ENCODE results near the gene AXIN2.

Gene AXIN2, protein sequence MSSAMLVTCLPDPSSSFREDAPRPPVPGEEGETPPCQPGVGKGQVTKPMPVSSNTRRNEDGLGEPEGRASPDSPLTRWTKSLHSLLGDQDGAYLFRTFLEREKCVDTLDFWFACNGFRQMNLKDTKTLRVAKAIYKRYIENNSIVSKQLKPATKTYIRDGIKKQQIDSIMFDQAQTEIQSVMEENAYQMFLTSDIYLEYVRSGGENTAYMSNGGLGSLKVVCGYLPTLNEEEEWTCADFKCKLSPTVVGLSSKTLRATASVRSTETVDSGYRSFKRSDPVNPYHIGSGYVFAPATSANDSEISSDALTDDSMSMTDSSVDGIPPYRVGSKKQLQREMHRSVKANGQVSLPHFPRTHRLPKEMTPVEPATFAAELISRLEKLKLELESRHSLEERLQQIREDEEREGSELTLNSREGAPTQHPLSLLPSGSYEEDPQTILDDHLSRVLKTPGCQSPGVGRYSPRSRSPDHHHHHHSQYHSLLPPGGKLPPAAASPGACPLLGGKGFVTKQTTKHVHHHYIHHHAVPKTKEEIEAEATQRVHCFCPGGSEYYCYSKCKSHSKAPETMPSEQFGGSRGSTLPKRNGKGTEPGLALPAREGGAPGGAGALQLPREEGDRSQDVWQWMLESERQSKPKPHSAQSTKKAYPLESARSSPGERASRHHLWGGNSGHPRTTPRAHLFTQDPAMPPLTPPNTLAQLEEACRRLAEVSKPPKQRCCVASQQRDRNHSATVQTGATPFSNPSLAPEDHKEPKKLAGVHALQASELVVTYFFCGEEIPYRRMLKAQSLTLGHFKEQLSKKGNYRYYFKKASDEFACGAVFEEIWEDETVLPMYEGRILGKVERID

DNA sequence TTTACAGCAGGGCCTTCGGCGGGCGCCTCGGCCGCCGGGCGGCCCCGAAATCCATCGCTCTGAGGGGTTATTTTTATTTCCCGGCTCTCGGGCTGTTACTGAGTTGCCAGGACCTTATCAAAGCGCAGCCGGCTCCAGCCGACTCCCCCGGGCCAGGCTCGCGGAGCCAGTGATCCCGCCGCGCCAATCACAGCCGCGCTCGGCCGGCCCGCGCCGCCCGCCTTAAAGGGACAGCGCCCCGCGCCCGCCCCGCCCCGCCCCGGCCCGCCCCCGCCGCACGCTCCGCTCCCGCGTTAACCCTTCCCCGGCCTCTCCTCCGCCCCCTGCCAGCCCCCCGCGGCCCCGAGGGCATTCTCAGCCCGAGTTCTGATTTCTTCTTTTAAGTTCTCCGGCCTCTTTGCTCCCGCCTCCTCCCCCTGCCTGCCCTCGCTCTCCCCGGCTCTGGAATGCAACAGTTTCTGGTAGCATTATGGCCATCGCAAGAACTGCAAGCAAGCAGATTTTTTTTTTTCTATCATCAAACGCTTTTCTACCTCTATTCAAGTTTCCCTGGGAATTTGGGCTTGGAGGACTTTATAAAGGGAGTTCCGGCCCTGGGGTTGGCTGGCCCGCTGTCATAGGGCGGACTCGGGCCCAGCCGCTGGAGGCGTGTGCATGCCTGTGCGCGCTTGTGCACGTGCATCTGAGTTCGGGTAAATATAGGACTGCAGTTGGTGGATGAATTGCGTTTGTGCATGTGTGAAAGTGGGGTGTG, at the start of gene AXIN2:
Gene AXIN2 (minus strand): TSS at position 197 of the 754 bp plus-strand sequence. CDS start 3,028 bp downstream, outside the sequence.
- DNase-seq, result peak; percentile 78

GRCh38 chr17:65609749-65610148, 48.3 kb upstream of the AXIN2 start:
- no peak for DNase-seq

DNA sequence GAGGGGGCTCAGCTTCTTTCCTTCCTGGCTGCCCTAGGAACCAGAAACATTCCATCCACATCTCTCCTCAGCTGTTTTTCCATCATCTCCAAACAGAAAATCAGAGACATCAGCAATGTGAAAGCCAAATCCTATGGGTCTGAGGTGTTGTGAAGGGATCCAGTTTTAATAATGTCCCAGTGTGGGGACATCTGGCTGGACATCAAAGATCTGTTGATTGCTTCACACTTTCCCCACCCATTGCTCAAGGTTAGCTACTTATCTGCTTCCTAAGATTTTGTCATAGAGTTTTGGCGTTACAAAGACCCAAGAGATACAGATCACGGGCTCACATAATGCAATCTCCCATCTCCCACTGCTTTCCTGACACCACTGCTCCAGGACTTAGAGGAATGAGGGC, 47.8 kb upstream of the AXIN2 start:
- DNase-seq, result no peak

DNA sequence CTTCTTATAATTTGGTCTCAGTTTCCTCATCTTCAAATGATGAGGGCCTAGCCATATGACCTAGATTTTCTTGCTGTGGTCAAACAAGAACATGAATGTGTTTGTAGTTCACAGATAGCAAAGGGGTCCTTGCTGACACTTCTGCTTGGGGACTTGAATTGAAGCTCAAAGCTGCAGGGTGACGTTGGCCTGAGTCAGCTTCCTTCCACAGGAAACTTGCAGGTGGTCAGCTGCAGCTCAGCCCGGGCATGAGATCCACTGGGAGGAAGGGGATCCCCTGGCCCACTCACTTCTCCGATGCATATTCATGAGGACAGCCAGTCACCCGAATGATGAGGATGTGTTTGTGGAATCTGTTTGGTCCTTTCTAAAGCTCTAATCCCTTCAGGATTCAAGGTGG, 42.6 kb upstream of the AXIN2 start:
- no peak for DNase-seq

DNA sequence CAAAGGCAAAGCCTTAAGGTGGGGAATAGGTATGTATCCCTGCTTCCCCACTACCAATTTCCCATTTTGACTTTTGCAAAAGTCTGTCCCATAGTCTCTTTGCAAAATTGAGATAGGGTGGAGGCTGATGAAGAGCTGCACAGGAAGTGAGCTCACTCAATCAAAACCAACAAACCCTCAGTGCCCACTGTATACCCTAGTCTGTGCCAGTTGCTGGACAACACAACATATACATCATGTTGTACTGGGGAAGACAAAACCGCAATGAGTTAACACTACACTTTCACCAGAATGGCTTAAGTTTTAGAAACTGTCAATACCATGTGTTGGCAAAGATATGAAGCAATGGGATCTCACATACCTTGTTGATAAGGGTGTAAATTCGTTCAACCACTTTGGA, 40.4 kb upstream of the AXIN2 start:
- no peak for DNase-seq

GRCh38 chr17:65601145-65601544, 39.7 kb upstream of the AXIN2 start:
- no peak for DNase-seq

DNA sequence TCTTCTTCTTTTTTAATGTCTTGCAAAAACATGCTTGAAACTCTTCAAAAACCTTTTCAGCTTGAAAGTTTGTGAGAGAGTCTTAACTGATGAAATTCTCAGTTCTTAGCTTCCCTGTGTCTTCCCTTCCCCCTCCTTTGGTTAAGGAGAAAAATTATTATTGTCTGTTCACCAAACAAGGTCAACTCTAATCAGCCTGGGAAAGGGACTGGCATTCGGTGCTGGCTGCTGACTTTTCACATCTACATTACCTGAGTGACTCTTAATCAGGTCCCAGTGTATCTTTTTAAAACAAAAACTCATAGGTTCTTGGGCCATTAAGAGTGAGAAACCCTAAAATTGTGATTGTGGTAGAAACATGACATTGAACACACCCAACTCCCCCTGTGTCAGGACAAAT, 39.1 kb upstream of the AXIN2 start:
- no peak for DNase-seq

DNA sequence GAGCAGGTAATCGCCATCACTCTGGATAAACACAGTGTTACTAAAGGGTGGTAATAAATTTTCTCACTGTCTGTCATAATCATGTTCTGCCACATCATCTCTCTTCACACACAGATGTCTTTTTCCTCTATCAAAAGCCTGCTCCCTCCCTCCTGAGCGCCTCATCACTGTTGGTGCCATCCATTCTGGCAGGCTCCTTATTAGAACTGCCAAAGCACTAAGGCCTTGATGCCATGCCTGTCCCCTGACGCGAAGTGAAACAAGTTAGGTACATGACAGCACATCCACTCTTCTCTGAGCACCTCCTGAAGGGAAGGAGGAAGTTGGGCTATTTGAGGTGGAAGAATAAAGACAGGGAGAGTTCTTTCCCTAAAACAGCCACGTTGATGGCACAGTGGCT, 38.2 kb upstream of the AXIN2 start:
- no peak for DNase-seq

DNA sequence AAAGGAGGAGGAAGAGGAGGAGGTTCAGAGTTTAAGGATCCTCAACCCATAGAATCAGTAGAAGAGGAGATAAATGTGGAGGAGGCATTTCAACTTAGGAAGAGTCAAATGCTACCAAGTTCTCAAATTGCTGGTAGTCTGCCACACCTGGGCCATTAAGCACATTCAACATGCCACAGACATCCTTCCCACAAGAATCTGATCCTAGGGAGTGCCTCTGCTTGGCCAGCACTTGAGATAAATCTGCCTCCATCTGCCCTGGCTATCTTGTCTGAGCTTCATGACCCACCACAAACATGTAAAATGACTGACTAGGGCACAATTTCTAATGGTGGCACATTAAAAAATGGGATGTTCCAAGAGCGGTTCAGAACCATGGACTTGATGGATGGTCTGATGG, 37.3 kb upstream of the AXIN2 start:
- DNase-seq, result no peak

DNA sequence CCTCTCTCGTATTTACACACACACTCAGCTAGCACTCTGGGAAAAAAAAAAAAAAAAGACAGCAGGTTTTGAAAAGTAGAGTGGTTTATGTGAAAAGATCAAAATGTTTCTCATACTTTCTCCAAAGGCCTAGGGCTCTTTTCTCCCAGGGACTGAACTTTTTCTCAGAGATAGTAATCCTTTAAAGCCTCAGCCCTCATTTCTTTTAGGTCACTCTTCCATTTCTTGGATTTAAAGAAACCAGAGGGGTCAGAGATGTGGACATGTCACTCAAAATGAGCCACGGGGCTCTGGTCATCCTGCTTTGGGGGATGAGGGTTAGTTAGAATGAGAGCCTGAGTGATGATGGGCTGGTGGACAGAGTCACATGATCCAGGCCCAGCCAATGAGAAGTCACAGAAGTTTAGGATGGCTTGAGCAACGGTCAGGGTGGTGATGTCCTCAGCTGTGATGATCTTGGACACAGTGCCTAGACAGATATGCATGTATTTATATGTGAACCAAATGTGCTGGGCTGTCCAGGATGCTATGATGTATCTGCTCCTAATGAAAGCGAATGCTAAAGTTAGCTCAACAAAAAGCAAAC, 33.7 kb upstream of the AXIN2 start:
- DNase-seq, result no peak

- no peak for DNase-seq
Measured at GRCh38 chr17:65593855-65594845, 32.7 kb upstream of the AXIN2 start.

DNA sequence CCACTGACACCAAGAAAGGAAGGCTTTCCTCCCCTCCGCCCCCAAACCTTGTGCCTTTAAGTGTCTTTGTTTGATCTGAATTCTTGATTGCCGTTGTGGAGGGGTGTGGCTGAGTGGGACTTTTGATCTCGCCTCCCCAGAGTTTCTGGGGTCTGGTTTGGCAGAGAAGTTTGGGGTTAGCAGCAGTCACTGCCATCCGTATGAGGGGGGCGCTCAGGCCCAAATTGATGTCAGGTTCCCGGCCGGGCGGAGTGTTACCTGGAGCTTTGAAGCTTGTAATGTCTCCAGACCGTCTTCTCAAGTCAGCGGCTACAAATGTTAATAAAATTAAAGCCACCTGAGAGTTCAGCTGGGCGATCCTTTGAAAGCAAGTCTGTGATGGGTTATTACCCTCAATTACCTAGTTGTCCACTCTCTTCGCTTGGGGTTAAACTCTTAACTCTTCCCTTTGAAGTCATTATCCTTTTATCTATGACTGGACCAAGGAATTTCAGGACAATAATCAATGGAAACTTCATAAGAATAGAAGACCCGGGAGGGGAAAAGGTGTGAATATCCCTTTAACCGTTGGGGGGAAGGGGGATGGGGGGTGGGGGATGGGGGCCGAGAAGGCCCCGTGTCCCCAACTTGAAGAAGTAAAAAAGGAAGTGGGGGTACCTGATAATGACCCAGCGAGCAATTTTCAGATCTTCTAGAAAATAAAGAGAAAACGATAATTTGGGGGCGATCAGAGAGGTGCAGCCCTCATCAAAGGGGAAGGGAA, 31.8 kb upstream of the AXIN2 start:
- DNase-seq, result no peak

DNA sequence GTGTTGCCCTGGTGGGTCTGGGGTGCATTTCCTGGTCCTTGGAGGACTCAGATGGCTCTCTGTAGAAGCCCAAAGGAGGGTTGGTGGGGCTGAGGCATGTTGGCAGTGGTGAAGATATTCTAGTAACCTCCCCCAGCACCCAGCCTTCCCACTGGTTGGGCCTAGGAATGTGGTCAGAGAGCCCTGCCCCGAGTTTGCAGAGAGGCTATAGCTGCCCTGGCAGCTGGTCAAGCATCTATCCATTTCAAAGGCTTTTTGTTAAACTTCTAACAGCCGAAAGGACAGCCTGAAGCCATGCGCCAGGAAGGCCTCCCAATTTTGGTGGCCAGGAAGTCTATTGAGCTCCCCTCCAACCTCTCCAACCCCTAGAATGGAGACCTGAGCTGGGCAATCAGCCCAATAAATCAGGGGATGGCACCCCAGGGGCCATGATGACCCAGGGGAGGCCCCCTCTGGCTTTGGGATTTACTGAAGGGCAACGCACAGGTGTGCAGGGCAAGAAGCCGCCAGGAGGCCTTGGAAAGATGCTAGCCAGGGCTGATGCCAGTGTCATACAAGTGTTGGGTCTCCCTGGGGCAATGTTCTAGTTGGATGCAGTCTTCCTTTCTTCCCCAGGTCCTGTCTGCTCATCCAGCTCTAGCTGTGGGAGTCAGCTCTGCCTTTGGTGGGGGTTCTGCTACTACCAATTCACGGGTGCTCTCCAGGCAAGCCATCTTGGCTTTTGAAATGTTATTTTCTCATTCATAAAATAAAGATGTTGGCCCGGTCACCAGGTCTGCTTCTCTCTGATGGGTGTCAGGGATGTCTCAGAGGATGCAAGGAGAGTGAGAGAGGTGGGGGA, 30.9 kb upstream of the AXIN2 start:
- no peak for DNase-seq

DNA sequence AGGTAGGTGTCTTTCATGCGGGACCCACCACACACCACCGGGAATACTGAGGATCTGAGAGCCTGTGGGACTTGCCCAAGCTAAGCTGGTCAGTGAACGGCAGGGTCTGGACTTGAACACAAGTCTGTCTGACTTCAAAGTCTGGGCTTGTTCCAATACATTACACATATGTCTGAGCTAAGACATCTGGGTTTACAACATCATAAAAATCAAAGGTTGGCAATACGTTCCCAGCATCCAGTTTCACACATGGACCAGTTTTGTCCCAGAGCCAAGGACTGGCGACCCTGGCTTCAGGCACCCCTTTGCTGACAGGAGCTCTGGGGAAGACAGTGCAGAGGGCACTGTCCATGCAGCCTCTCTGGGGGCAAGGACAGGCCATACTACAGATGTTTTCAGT, 27.9 kb upstream of the AXIN2 start:
- no peak for DNase-seq

DNA sequence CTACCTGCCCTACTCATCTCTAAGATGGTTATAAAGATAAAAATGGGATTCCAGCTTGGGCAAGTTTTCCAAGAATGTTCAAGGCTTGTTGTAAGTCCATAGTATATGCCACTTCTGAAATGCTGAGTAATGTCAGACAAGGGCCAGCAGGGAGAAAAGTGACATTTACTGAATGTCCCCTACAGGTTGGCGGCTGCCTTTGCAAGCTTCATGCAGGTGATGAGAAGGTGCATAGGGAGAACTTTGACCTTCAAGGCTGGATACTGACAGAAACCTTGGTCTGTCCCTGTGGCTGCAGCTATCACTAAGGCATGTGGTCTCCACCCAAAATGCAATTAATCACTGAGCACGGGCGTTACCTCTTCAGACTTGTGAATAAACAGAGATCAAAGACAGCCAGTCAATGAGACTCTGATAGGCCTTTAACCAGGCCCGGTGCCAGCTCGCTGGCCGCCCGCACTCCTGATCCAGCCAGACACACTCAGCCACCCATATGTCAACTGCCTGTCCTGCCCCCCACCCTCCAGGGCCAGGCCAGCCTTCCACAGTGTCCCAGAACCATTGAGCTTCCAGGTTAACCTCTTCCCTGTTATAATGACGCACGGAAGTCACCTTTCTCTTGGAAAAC, 26.8 kb upstream of the AXIN2 start:
- DNase-seq, result no peak

DNA sequence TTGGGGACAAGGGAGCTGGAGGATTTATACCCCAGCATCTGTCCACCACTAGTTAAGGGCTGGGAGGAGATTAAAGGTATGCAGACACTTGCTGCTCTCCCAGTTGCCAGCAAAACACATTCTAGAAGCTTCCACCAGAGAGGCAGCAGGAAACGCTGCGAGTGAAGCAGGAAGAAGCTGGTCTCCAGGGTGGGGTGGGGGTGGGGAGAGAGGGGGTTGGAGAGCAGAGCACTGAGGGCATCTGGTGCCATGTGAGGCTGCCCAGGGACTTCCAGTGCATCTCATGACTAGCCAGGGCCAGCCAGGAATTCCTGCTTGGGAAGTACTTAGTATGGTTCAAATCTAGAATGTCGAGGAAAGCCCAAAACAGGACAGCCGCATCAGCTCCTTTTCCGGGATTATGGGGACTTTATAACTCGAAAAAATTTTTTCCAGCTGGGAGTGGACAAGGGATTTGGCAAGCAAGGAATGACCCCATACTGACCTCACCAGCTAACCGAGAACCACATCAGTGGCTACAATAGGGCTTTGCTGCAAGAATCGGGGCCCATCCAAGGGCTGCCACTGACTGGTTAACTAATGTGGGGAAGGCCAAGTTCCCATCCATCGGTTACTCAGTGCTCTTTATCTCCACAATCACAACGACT, 26.2 kb upstream of the AXIN2 start:
- no peak for DNase-seq

- no peak for DNase-seq
Measured at GRCh38 chr17:65586899-65587298, 25.5 kb upstream of the AXIN2 start.

DNA sequence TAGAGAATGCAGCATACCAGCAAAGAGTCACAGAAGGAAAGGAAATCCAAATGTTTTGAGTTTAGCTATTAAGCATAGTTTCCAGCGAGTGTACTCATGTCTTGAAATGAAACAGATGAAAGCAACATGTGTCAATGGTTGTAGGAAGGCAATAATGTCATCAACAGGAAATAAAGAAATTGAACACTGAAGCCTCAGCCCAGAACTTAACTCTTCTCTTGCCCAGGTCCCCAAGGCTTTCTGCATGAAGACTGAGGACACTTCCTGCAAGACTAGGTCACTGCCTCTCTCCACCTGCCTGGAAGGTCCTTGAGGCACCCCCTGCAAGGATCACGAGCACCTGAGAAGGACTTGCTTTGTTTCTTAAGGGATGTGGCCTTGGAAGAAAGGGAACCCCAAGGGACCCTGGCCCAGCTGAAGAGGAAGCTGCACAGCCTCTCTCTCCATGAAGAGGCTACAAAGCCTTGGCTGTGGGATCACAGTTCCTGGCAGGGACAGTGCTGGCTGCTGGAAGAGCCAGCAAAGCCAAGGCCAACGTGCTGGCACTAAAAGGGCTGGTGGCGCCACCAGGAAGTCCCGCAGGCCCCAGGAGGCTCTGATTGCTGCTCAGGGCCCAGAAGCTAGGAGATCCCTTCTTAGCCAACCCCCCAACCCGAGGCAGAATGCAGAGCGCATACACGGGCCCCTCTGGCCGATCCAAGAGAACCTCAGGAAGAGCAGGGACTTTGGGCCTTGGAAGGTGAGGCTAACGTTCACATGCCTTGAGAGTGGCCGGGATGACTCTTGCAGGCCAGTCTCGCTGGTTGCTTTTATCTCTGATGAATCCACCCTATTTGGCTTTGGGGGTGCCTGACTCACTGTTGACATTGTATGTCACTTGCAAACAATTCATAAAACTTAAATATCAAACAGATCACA, 23.4 kb upstream of the AXIN2 start:
- DNase-seq, result no peak

All from NCI-H1694 treated with DMSO at 0.1 percent for 48 hours (cell line).